ENCODE measurements around the gene MARK1.

GRCh38 chr1:220673921-220674320 is 146.0 kb downstream of the MARK1 start:
- TF ChIP-seq CTCF (IDR thresholded peaks at IDR 0.05) (no peak), POLR2A (IDR thresholded peaks at IDR 0.05) (no peak)

All from sigmoid colon (tissue), 3 donors.